ENCODE results near the gene MITF. TPM values are rescaled to one million over a fixed set of nuclear protein-coding genes. Genes with fewer than 3 reads are reported as not detected.
A peak's percentile ranks its signal among the peaks of the same experiment; 100 is the strongest.
"Not testable (repeated sequence)": the region's sequence is repeated elsewhere in the genome, so short reads cannot be mapped to it uniquely, and the experiment has no call there.

The MITF gene
- total RNA-seq, 1 donor, result 11.6 TPM

DNA sequence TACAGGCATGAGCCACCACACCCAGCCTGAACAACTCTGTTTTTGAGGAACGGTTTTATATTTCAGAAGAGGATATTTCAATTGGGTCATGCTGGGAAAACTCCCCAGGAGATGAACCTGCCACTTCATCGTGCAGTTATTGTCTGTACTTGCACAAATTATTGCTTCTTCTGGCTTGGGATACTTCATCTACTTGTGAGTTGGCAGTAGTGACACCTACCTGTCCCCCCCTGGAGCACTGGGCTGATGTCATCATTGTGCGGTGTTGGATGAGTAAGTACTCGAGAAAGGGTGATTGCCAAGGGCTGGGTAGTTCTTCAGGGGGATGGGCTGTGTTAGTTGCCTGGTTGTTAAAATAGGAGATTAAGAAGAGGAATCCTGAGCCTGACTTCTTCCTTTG, 175.1 kb downstream of the MITF start:
- Histone ChIP-seq H3K4me3 (ENCODE audit: insufficient read depth, low read length) (no peak overlapping the region), H3K79me2 (ENCODE audit: insufficient read depth, low read length) (no peaks in the 10 kb centered on the region), H3K4me1 (ENCODE audit: insufficient read depth, low read length) (no peaks in the 10 kb centered on the region), H3K27me3 (ENCODE audit: insufficient read depth, low read length) (no peaks in the 10 kb centered on the region), H3K4me2 (ENCODE audit: insufficient read depth, low read length) (no peak overlapping the region), H3K36me3 (ENCODE audit: insufficient read depth, low read length) (no peaks in the 10 kb centered on the region), H4K20me1 (ENCODE audit: insufficient read depth, low read length) (no peaks in the 10 kb centered on the region), H3K27ac (ENCODE audit: low read depth, low read length) (no peak overlapping the region), H3K9me3 (ENCODE audit: low read depth, low read length) (no peaks in the 10 kb centered on the region), H2AFZ (ENCODE audit: low read length) (no peak overlapping the region)
- DNase-seq (ENCODE audit: insufficient read length, low spot score, missing footprints), result no peak
- TF ChIP-seq, protein P1, sequence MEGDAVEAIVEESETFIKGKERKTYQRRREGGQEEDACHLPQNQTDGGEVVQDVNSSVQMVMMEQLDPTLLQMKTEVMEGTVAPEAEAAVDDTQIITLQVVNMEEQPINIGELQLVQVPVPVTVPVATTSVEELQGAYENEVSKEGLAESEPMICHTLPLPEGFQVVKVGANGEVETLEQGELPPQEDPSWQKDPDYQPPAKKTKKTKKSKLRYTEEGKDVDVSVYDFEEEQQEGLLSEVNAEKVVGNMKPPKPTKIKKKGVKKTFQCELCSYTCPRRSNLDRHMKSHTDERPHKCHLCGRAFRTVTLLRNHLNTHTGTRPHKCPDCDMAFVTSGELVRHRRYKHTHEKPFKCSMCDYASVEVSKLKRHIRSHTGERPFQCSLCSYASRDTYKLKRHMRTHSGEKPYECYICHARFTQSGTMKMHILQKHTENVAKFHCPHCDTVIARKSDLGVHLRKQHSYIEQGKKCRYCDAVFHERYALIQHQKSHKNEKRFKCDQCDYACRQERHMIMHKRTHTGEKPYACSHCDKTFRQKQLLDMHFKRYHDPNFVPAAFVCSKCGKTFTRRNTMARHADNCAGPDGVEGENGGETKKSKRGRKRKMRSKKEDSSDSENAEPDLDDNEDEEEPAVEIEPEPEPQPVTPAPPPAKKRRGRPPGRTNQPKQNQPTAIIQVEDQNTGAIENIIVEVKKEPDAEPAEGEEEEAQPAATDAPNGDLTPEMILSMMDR (IDR thresholded peaks at IDR 0.05; ENCODE audit: extremely low read depth, low read depth, low read length), result no peak

DNA sequence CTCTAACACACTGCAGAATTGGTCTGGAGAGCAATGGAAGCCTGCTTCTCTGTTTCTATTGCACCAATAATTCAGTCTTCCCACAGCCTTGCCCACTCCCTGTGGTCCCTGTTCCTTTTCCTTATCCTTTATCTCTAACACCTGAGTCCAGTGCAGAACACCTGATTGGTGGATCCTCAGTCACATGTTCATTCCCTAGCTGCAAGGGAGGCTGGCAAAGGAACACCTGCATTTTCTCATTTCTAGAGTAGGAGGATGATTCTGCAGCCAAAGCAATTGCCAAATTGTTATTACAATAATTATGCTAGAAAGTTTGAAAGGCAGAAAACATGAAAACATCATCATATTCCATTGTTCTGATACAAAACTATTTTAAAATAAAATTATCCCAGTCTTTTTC, 176.5 kb downstream of the MITF start:
- no peaks in the 10 kb centered on the region for H3K79me2 ChIP-seq (ENCODE audit: insufficient read depth, low read length)
- H3K36me3 ChIP-seq (ENCODE audit: insufficient read depth, low read length), result no peaks in the 10 kb centered on the region
- no peaks in the 10 kb centered on the region for H3K27me3 ChIP-seq (ENCODE audit: insufficient read depth, low read length)
- H3K4me2 ChIP-seq (ENCODE audit: insufficient read depth, low read length), result no peak overlapping the region
- H3K4me1 ChIP-seq (ENCODE audit: insufficient read depth, low read length), result no peaks in the 10 kb centered on the region
- no peak overlapping the region for H2AFZ ChIP-seq (ENCODE audit: low read length)
- no peak overlapping the region for H3K27ac ChIP-seq (ENCODE audit: low read depth, low read length)
- H4K20me1 ChIP-seq (ENCODE audit: insufficient read depth, low read length), result no peaks in the 10 kb centered on the region
- no peak for DNase-seq (ENCODE audit: insufficient read length, low spot score, missing footprints)
- no peaks in the 10 kb centered on the region for H3K9me3 ChIP-seq (ENCODE audit: low read depth, low read length)
- H3K4me3 ChIP-seq (ENCODE audit: insufficient read depth, low read length), result no peak overlapping the region
- TF ChIP-seq, protein P1 (IDR thresholded peaks at IDR 0.05; ENCODE audit: extremely low read depth, low read depth, low read length), result no peak

DNA sequence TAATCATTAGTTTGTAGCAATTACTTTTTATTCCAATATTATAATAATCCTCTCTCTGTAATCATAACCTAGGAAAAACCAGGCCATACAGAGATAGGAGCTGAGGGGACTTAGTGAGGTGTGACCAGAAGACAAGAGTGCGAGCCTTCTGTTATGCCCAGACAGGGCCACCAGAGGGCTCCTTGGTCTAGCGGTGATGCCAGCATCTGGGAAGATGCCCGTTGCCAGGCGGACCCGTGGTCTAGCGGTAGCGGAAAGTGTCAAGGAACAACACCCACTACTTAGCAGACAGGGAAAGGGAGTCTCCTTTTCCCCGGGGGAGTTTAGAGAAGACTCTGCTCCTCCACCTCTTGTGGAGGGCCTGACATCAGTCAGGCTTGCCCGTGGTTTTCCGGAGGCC, 180.7 kb downstream of the MITF start:
- H3K36me3 ChIP-seq (ENCODE audit: insufficient read depth, low read length); H3K4me1 ChIP-seq (ENCODE audit: insufficient read depth, low read length); H3K27ac ChIP-seq (ENCODE audit: low read depth, low read length); DNase-seq (ENCODE audit: insufficient read length, low spot score, missing footprints); H3K4me2 ChIP-seq (ENCODE audit: insufficient read depth, low read length); H3K4me3 ChIP-seq (ENCODE audit: insufficient read depth, low read length); H3K9me3 ChIP-seq (ENCODE audit: low read depth, low read length); H2AFZ ChIP-seq (ENCODE audit: low read length); H4K20me1 ChIP-seq (ENCODE audit: insufficient read depth, low read length); H3K27me3 ChIP-seq (ENCODE audit: insufficient read depth, low read length); H3K79me2 ChIP-seq (ENCODE audit: insufficient read depth, low read length): not testable (repeated sequence)
- TF ChIP-seq, protein P1 (IDR thresholded peaks at IDR 0.05; ENCODE audit: extremely low read depth, low read depth, low read length), result peak; percentile 36

DNA sequence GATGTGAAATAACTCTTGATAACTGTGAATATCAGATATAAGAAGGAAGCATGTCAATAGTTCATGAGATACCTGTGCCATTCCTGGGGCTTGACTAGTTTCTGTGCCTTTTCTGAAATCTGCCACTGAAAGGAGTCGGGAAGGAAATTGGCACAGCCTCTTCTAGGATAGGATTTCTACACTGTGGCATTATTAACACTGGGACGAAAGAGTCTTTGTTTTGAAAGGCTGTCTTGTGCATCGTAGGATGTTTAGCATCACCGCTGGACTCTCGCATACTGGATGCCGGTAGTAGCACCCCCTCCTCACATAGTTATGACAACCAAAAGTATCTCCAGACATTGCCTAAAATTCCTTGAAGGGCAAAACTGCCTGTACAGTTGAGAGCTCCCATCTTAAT, 182.4 kb downstream of the MITF start:
- Histone ChIP-seq H3K9me3 (ENCODE audit: low read depth, low read length) (no peaks in the 10 kb centered on the region), H3K36me3 (ENCODE audit: insufficient read depth, low read length) (no peaks in the 10 kb centered on the region), H2AFZ (ENCODE audit: low read length) (no peak overlapping the region), H3K4me3 (ENCODE audit: insufficient read depth, low read length) (no peak overlapping the region), H4K20me1 (ENCODE audit: insufficient read depth, low read length) (no peaks in the 10 kb centered on the region), H3K4me1 (ENCODE audit: insufficient read depth, low read length) (no peaks in the 10 kb centered on the region), H3K4me2 (ENCODE audit: insufficient read depth, low read length) (no peak overlapping the region), H3K27ac (ENCODE audit: low read depth, low read length) (no peak overlapping the region), H3K79me2 (ENCODE audit: insufficient read depth, low read length) (no peaks in the 10 kb centered on the region), H3K27me3 (ENCODE audit: insufficient read depth, low read length) (no peaks in the 10 kb centered on the region)
- TF ChIP-seq, protein P1 (IDR thresholded peaks at IDR 0.05; ENCODE audit: extremely low read depth, low read depth, low read length), result no peak
- no peak for DNase-seq (ENCODE audit: insufficient read length, low spot score, missing footprints)

All from osteoblast (primary cell).